GM21381 (cell line): ENCODE data around the gene FAM168B.
"Not testable (repeated sequence)": the region's sequence is repeated elsewhere in the genome, so short reads cannot be mapped to it uniquely, and the experiment has no call there.

Experiments
- ATAC-seq: cut with Tn5 transposase; IDR thresholded peaks from one replicate; pipeline ENCODE4 v1.9.1; 2021; ENCODE audit warnings: mild to moderate bottlenecking, moderate library complexity; ENCODE audit not compliant: unreplicated experiment

The FAM168B gene

GRCh38 chr2:131103165-131103564, 9.9 kb upstream of the FAM168B start:
- no peak for ATAC-seq

- ATAC-seq = no peak
Observed at GRCh38 chr2:131094463-131095281, 1.4 kb upstream of the FAM168B start.

GRCh38 chr2:131093696-131094462, 619 bp upstream of the FAM168B start:
- ATAC-seq = peak; percentile 66

- ATAC-seq = no peak
Observed at GRCh38 chr2:131092458-131093005, 728 bp downstream of the FAM168B start.

- no peak for ATAC-seq
Observed at GRCh38 chr2:131085646-131086045, 7.6 kb downstream of the FAM168B start.

- ATAC-seq = no peak
Observed at GRCh38 chr2:131081190-131081589, 12.1 kb downstream of the FAM168B start.

GRCh38 chr2:131079931-131080330, 13.3 kb downstream of the FAM168B start:
- ATAC-seq = not testable (repeated sequence)

GRCh38 chr2:131077966-131078365, 15.3 kb downstream of the FAM168B start:
- ATAC-seq = no peak

GRCh38 chr2:131077182-131077846, 15.9 kb downstream of the FAM168B start:
- no peak for ATAC-seq

GRCh38 chr2:131076707-131077106, 16.6 kb downstream of the FAM168B start:
- no peak for ATAC-seq

GRCh38 chr2:131075578-131075977, 17.7 kb downstream of the FAM168B start:
- not testable (repeated sequence) for ATAC-seq

- not testable (repeated sequence) for ATAC-seq
Observed at GRCh38 chr2:131068172-131068571, 25.1 kb downstream of the FAM168B start.

- no peak for ATAC-seq
Observed at GRCh38 chr2:131067465-131068125, 25.7 kb downstream of the FAM168B start.

GRCh38 chr2:131064589-131065512, 28.4 kb downstream of the FAM168B start:
- ATAC-seq = no peak

GRCh38 chr2:131063501-131064283, 29.6 kb downstream of the FAM168B start:
- ATAC-seq = no peak

GRCh38 chr2:131058920-131059319, 34.3 kb downstream of the FAM168B start:
- no peak for ATAC-seq

- no peak for ATAC-seq
Observed at GRCh38 chr2:131058214-131058843, 34.9 kb downstream of the FAM168B start.

GRCh38 chr2:131056932-131057287, 36.4 kb downstream of the FAM168B start:
- no peak for ATAC-seq
